HAP-1 (cell line): Measurements from ENCODE around the gene NELL1.

ENCODE experiments used
- DNase-seq, 2 experiments: peaks; one replicate each; pipeline ENCODE4 v3.0.0-alpha.2; 2016 to 2020; ENCODE audit warnings: low spot score in 2 of 2
- H3K27me3 ChIP-seq: fragments of 250-450 bp; sonication (Bioruptor Pico); 2 replicates; pipeline ENCODE4 v1.5.1; 2020; ENCODE audit warnings: low read depth, mild to moderate bottlenecking, moderate library complexity
- H3K36me3 ChIP-seq: fragments of 250-450 bp; sonication (Bioruptor Pico); replicated peaks from 2 replicates; pipeline ENCODE4 v1.5.1; 2020; ENCODE audit warnings: mild to moderate bottlenecking
- H3K4me1 ChIP-seq: fragments of 250-450 bp; sonication (Bioruptor Pico); 2 replicates; pipeline ENCODE4 v1.5.1; 2020; ENCODE audit warnings: mild to moderate bottlenecking
- H3K4me3 ChIP-seq: fragments of 250-450 bp; sonication (Bioruptor Pico); 2 replicates; pipeline ENCODE4 v1.5.1; 2020; ENCODE audit warnings: mild to moderate bottlenecking, moderate library complexity
- H3K9me3 ChIP-seq: fragments of 250-450 bp; sonication (Bioruptor Pico); 2 replicates; pipeline ENCODE4 v1.5.1; 2020; ENCODE audit warnings: mild to moderate bottlenecking, moderate library complexity
- in situ Hi-C: fragments of 300-500 bp; cut with MboI; formaldehyde crosslinking; loops from 3 replicates; pipeline ENCODE4 v1.14.3; 2020; ENCODE audit warnings: low sequenced_read_pairs, inconsistent platforms, mixed read lengths

NELL1 gene

GRCh38 chr11:21278840-21279239, 609.5 kb downstream of the NELL1 start:
- Histone ChIP-seq H3K36me3 (no peaks in the 10 kb centered on the region), H3K4me3 (no peak overlapping the region), H3K9me3 (no peaks in the 10 kb centered on the region), H3K27me3 (no peaks in the 10 kb centered on the region), H3K4me1 (no peaks in the 10 kb centered on the region)
- DNase-seq, result no peak
- in situ Hi-C loops, result no loop called here

- no peaks in the 10 kb centered on the region for H3K9me3 ChIP-seq
- in situ Hi-C loops, result no loop called here
Observed at GRCh38 chr11:21285104-21285503, 615.7 kb downstream of the NELL1 start.

GRCh38 chr11:21289686-21290085, 620.3 kb downstream of the NELL1 start:
- DNase-seq, result no peak
- Histone ChIP-seq H3K9me3 (no peaks in the 10 kb centered on the region), H3K4me1 (no peaks in the 10 kb centered on the region), H3K36me3 (no peaks in the 10 kb centered on the region), H3K27me3 (no peaks in the 10 kb centered on the region), H3K4me3 (no peak overlapping the region)
- in situ Hi-C loops, result no loop called here

More at GRCh38 chr11:21285104-21285503, 615.7 kb downstream of the NELL1 start:
- no peak overlapping the region for H3K4me3 ChIP-seq
- no peaks in the 10 kb centered on the region for H3K27me3 ChIP-seq
- no peaks in the 10 kb centered on the region for H3K36me3 ChIP-seq
- H3K4me1 ChIP-seq, result no peaks in the 10 kb centered on the region
- no peak for DNase-seq

- DNase-seq, result no peak
- in situ Hi-C loops, result no loop called here
Observed at GRCh38 chr11:21295508-21295907, 626.1 kb downstream of the NELL1 start.

GRCh38 chr11:21301981-21302380, 632.6 kb downstream of the NELL1 start:
- Histone ChIP-seq H3K4me1 (peaks cover 4% of the 10 kb centered on the region; the same call in 1 of the 2 replicates), H3K36me3 (no peaks in the 10 kb centered on the region), H3K27me3 (no peaks in the 10 kb centered on the region), H3K4me3 (no peak overlapping the region), H3K9me3 (no peaks in the 10 kb centered on the region)
- DNase-seq, result no peak
- in situ Hi-C loops, result no loop called here

More at GRCh38 chr11:21295508-21295907, 626.1 kb downstream of the NELL1 start:
- Histone ChIP-seq H3K36me3 (no peaks in the 10 kb centered on the region), H3K9me3 (no peaks in the 10 kb centered on the region), H3K4me1 (no peaks in the 10 kb centered on the region), H3K4me3 (no peak overlapping the region), H3K27me3 (no peaks in the 10 kb centered on the region)

- DNase-seq, result no peak
- Histone ChIP-seq H3K9me3 (no peaks in the 10 kb centered on the region), H3K27me3 (no peaks in the 10 kb centered on the region), H3K4me3 (no peak overlapping the region), H3K4me1 (peaks cover 4% of the 10 kb centered on the region; the same call in 1 of the 2 replicates), H3K36me3 (no peaks in the 10 kb centered on the region)
- in situ Hi-C loops, result no loop called here
Observed at GRCh38 chr11:21306739-21307358, 637.5 kb downstream of the NELL1 start.

- no peak overlapping the region for H3K4me3 ChIP-seq
- no peaks in the 10 kb centered on the region for H3K36me3 ChIP-seq
- in situ Hi-C loops, result no loop called here
Observed at GRCh38 chr11:21307874-21308273, 638.5 kb downstream of the NELL1 start.

GRCh38 chr11:21316591-21316990, 647.2 kb downstream of the NELL1 start:
- no peak overlapping the region for H3K4me3 ChIP-seq
- no peak for DNase-seq
- no peaks in the 10 kb centered on the region for H3K27me3 ChIP-seq
- in situ Hi-C loops, result no loop called here
- H3K36me3 ChIP-seq, result no peaks in the 10 kb centered on the region
- no peaks in the 10 kb centered on the region for H3K9me3 ChIP-seq
- H3K4me1 ChIP-seq, result no peaks in the 10 kb centered on the region

More at GRCh38 chr11:21307874-21308273, 638.5 kb downstream of the NELL1 start:
- Histone ChIP-seq H3K9me3 (no peaks in the 10 kb centered on the region), H3K27me3 (no peaks in the 10 kb centered on the region), H3K4me1 (peaks cover 4% of the 10 kb centered on the region; the same call in 1 of the 2 replicates)
- no peak for DNase-seq

GRCh38 chr11:21321072-21321471, 651.7 kb downstream of the NELL1 start:
- DNase-seq, result no peak
- in situ Hi-C loops, result no loop called here
- no peaks in the 10 kb centered on the region for H3K27me3 ChIP-seq
- no peaks in the 10 kb centered on the region for H3K36me3 ChIP-seq
- no peak overlapping the region for H3K4me3 ChIP-seq
- no peaks in the 10 kb centered on the region for H3K9me3 ChIP-seq
- peaks cover 8% of the 10 kb centered on the region; the same call in 1 of the 2 replicates for H3K4me1 ChIP-seq

- in situ Hi-C loops, result no loop called here
- H3K9me3 ChIP-seq, result no peaks in the 10 kb centered on the region
- H3K4me3 ChIP-seq, result no peak overlapping the region
- H3K4me1 ChIP-seq, result peaks cover 8% of the 10 kb centered on the region; the same call in 1 of the 2 replicates
- no peaks in the 10 kb centered on the region for H3K27me3 ChIP-seq
- DNase-seq, result no peak
- H3K36me3 ChIP-seq, result no peaks in the 10 kb centered on the region
Observed at GRCh38 chr11:21321530-21321929, 652.1 kb downstream of the NELL1 start.

GRCh38 chr11:21323617-21324016, 654.2 kb downstream of the NELL1 start:
- peaks cover 8% of the 10 kb centered on the region; the same call in 1 of the 2 replicates for H3K4me1 ChIP-seq
- H3K36me3 ChIP-seq, result no peaks in the 10 kb centered on the region
- DNase-seq, result peak in 1 of 2 experiments; percentile 72
- H3K27me3 ChIP-seq, result no peaks in the 10 kb centered on the region
- no peak overlapping the region for H3K4me3 ChIP-seq
- H3K9me3 ChIP-seq, result no peaks in the 10 kb centered on the region
- in situ Hi-C loops, result no loop called here

- Histone ChIP-seq H3K4me3 (no peak overlapping the region), H3K9me3 (no peaks in the 10 kb centered on the region), H3K36me3 (no peaks in the 10 kb centered on the region), H3K27me3 (no peaks in the 10 kb centered on the region), H3K4me1 (no peaks in the 10 kb centered on the region)
- DNase-seq, result no peak
- in situ Hi-C loops, result no loop called here
Observed at GRCh38 chr11:21343204-21343603, 673.8 kb downstream of the NELL1 start.

GRCh38 chr11:21346361-21346760, 677.0 kb downstream of the NELL1 start:
- no peak overlapping the region for H3K4me3 ChIP-seq
- H3K4me1 ChIP-seq, result no peaks in the 10 kb centered on the region
- DNase-seq, result no peak
- in situ Hi-C loops, result no loop called here
- H3K9me3 ChIP-seq, result no peaks in the 10 kb centered on the region
- no peaks in the 10 kb centered on the region for H3K27me3 ChIP-seq
- H3K36me3 ChIP-seq, result no peaks in the 10 kb centered on the region

GRCh38 chr11:21350613-21351012, 681.2 kb downstream of the NELL1 start:
- in situ Hi-C loops, result no loop called here
- no peaks in the 10 kb centered on the region for H3K9me3 ChIP-seq
- H3K4me1 ChIP-seq, result no peaks in the 10 kb centered on the region
- H3K27me3 ChIP-seq, result no peaks in the 10 kb centered on the region
- H3K36me3 ChIP-seq, result no peaks in the 10 kb centered on the region
- no peak overlapping the region for H3K4me3 ChIP-seq
- DNase-seq, result no peak

GRCh38 chr11:21353425-21353824, 684.0 kb downstream of the NELL1 start:
- H3K9me3 ChIP-seq, result no peaks in the 10 kb centered on the region
- no peaks in the 10 kb centered on the region for H3K27me3 ChIP-seq
- in situ Hi-C loops, result no loop called here
- no peak for DNase-seq
- no peaks in the 10 kb centered on the region for H3K36me3 ChIP-seq
- H3K4me3 ChIP-seq, result no peak overlapping the region
- H3K4me1 ChIP-seq, result no peaks in the 10 kb centered on the region
